DOHH2 (cell line): ENCODE data around the gene UBE2K.

ENCODE experiments used
- EZH2phosphoT487 ChIP-seq: fragments of 200-600 bp; sonication (generic); IDR thresholded peaks from 2 replicates; pipeline ENCODE4 v1.6.1; 2017; ENCODE audit warnings: borderline replicate concordance, mild to moderate bottlenecking, antibody characterized with exemption, low read length, moderate library complexity, mixed read lengths
- TF ChIP-seq, protein P1 (sequence below): fragments of 200-600 bp; sonication (generic); IDR thresholded peaks from one replicate; pipeline ENCODE4 v1.5.1; 2014; ENCODE audit warnings: antibody characterized with exemption, mild to moderate bottlenecking, low read depth, low read length; ENCODE audit not compliant: poor library complexity, severe bottlenecking

- TF ChIP-seq, protein P1, sequence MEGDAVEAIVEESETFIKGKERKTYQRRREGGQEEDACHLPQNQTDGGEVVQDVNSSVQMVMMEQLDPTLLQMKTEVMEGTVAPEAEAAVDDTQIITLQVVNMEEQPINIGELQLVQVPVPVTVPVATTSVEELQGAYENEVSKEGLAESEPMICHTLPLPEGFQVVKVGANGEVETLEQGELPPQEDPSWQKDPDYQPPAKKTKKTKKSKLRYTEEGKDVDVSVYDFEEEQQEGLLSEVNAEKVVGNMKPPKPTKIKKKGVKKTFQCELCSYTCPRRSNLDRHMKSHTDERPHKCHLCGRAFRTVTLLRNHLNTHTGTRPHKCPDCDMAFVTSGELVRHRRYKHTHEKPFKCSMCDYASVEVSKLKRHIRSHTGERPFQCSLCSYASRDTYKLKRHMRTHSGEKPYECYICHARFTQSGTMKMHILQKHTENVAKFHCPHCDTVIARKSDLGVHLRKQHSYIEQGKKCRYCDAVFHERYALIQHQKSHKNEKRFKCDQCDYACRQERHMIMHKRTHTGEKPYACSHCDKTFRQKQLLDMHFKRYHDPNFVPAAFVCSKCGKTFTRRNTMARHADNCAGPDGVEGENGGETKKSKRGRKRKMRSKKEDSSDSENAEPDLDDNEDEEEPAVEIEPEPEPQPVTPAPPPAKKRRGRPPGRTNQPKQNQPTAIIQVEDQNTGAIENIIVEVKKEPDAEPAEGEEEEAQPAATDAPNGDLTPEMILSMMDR = no peak
- no peak for TF ChIP-seq EZH2phosphoT487
Observed at GRCh38 chr4:39732728-39733127, 34.8 kb downstream of the UBE2K start.
